G401.6 (cell line): Measurements from ENCODE around the gene INPP5A.
"Not testable (repeated sequence)": the region's sequence is repeated elsewhere in the genome, so short reads cannot be mapped to it uniquely, and the experiment has no call there.

ENCODE experiments used
- FAIRE-seq: peaks from 2 replicates; lab custom pipeline; 2012; peaks lifted over from hg19 to GRCh38; lab: Jason Lieb, UNC

The INPP5A gene

GRCh38 chr10:132537684-132538001, at the start of gene INPP5A:
INPP5A (plus strand) TSS chr10:132537787; CDS start chr10:132538097, 310 bp downstream.
- FAIRE-seq = no peak

- no peak for FAIRE-seq
These were observed 49.3 kb upstream of the INPP5A start for GRCh38 chr10:132488231-132488821.

GRCh38 chr10:132489053-132489703, 48.4 kb upstream of the INPP5A start:
- no peak for FAIRE-seq

GRCh38 chr10:132489704-132490534, 47.7 kb upstream of the INPP5A start:
- no peak for FAIRE-seq

GRCh38 chr10:132491534-132491933, 46.1 kb upstream of the INPP5A start:
- FAIRE-seq = not testable (repeated sequence)

GRCh38 chr10:132492323-132493025, 45.1 kb upstream of the INPP5A start:
- FAIRE-seq = no peak

- no peak for FAIRE-seq
These were observed 44.3 kb upstream of the INPP5A start for GRCh38 chr10:132493246-132493755.

GRCh38 chr10:132493756-132494290, 43.8 kb upstream of the INPP5A start:
- FAIRE-seq = no peak

- FAIRE-seq = no peak
These were observed 42.5 kb upstream of the INPP5A start for GRCh38 chr10:132494866-132495630.

- no peak for FAIRE-seq
These were observed 41.1 kb upstream of the INPP5A start for GRCh38 chr10:132496360-132497062.

GRCh38 chr10:132497063-132497680, 40.4 kb upstream of the INPP5A start:
- no peak for FAIRE-seq

GRCh38 chr10:132497861-132498561, 39.6 kb upstream of the INPP5A start:
- FAIRE-seq = no peak

- no peak for FAIRE-seq
These were observed 38.8 kb upstream of the INPP5A start for GRCh38 chr10:132498562-132499366.

GRCh38 chr10:132499367-132499685, 38.3 kb upstream of the INPP5A start:
- no peak for FAIRE-seq

- no peak for FAIRE-seq
These were observed 36.7 kb upstream of the INPP5A start for GRCh38 chr10:132500781-132501415.

GRCh38 chr10:132502544-132503300, 34.9 kb upstream of the INPP5A start:
- no peak for FAIRE-seq

- FAIRE-seq = no peak
These were observed 33.8 kb upstream of the INPP5A start for GRCh38 chr10:132503581-132504421.
